Activated T-cell treated with anti-CD3 and anti-CD28 coated beads, Interleukin-2, amount 50 U/mL, for 1 hour (primary cell): Measurements from ENCODE around the gene MOK.
A peak's percentile ranks its signal among the peaks of the same experiment; 100 is the strongest.
"Not testable (repeated sequence)": the region's sequence is repeated elsewhere in the genome, so short reads cannot be mapped to it uniquely, and the experiment has no call there.

Experiments used
- DNase-seq: peaks from one replicate; pipeline ENCODE4 v3.0.0-alpha.2; 2020

The MOK gene

DNA sequence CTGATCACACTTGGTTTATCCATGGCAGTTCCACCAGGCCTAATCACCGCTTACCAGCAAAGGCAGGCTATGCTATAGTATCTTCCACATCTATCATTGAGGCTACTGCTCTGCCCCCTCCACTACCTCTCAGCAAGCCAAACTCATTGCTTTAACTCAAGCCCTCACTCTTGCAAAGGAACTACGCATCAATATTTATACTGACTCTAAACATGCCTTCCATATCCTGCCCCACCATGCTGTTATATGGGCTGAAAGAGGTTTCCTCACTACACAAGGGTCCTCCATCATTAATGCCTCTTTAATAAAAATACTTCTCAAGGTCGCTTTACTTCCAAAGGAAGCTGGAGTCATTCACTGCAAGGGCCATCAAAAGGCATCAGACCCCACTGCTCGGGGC is 61.2 kb downstream of the MOK start:
- not testable (repeated sequence) for DNase-seq

DNA sequence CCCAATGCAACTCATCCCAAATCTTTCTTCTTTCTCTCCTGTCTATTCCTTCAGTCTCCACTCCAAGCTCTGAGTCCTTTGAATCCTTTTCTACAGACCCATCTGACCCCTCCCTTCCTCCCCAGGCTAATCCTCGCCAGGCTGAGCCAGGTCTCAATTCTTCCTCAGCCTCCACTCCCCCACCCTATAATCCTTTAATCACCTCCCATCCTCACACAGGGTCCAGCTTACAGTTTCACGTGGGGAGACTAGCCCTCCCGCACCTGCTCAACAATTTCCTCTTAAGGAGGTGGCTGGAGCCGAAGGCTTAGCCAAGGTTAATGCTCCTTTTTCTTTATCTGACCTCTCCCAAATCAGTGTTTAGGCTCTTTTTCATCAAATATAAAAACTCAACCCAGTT is 63.8 kb downstream of the MOK start:
- DNase-seq = no peak

DNA sequence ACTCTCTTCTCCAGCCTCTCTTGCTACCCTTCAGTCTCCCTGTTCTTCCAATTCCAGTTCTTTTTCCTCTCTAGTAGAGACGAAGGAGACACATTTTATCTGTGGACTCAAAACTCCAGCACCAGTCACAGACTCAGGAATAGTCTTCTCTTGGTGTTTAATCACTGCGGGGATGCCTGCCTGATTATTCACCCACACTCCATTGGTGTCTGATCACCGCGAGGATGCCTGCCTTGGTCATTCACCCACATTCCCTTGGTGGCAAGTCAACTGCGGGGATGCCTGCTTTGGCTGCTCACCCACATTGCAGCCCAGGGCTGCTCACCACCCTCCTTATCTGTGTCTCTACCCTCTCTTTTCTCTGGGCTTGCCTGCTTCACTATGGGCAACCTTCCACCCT is 64.5 kb downstream of the MOK start:
- not testable (repeated sequence) for DNase-seq

DNA sequence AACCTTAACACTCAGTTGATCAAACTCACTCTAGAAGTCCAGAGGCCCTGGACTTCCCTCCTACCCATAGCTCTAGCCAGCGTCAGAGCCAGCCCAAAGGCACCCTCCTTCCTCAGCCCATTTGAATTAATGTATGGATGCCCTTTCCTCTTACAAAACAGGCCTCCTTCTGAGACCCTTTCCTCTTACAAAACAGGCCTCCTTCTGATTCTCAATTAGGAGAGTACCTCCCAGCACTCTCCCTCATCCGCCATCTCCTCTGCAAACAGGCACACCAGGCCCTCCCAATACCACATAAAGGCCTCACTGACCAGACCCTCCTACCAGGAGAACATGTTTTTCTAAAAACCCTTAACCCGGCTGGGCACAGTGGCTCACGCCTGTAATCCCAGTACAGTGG is 65.7 kb downstream of the MOK start:
- no peak for DNase-seq

DNA sequence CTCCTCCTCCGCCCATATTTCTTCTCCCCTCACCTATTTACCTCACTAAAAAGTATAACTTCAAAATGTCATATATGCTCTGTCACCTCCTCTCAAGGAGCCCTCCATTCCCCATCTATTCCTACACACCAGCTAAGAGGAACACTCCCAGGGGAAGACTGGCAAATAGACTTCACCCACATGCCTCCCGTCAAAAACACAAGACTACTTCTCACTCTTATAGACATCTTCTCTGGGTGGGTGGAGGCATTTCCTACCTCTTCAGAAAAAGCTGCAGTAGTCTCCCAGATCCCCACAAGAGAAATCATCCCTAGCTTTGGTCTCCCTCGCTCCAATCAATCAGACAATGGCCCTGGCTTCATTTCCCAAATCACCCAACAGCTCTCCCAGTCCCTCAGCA is 66.2 kb downstream of the MOK start:
- no peak for DNase-seq

DNA sequence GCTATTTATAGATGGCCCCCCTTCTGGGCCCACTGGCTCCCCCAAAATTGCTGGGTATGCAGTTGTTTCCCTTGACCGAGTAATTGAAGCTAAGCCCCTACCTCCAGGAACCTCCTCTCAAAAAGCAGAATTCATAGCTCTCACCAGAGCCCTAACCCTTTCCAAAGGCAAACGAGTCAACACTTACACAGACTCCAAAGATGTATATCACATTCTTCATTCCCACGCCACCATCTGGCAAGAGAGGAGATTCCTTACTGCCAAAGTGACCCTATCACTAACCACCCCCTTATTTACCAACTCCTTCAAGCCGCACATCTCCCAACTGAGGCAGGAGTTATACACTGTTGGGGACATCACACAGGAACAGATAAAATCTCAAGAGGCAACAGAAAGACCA is 66.8 kb downstream of the MOK start:
- no peak for DNase-seq

DNA sequence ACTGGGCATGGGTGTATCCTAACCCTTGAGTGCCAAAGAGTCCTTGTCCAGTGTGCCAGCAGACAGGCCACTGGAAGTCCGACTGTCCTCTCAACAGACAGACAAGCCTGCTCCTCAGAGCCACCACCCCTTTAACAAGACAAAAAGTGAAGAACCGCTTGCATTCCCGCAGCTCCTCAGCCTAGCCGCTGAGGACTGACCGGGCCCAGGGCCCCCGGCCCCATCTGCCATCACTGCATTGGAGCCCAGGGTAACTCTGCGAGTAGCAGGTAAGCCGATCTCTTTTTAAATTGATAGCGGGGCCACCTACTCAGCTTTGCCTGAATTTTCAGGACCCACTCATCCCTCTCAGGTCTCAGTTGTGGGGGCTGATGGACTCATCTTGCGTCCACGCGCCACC is 68.9 kb downstream of the MOK start:
- DNase-seq = no peak

DNA sequence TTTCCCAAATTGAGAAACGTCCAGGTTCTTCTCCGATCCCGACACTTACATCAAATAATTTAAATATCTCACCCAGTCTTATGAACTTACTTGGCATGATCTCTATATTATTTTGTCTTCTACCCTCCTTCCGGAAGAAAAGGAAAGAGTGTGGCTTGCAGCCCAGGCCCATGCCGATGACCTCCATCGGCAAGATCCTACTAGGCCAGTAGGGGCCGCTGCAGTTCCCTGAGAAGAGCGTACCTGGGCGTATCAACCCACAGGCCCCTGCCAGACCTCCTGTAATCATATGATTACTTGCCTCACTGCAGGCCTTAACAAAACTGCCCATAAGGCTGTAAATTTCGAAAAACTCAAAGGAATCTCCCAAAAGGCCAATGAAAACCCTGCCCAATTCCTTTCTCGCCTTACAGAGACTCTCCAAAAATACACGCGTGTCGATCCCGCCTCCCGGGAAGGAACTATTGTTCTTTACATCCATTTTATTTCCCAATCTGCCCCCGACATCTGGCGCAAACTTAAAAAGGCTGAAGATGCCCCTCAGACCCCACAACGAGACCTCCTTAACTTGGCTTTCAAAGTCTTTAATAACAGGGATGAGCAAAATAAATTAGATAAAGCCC is 69.6 kb downstream of the MOK start:
- DNase-seq = peak; percentile 73

DNA sequence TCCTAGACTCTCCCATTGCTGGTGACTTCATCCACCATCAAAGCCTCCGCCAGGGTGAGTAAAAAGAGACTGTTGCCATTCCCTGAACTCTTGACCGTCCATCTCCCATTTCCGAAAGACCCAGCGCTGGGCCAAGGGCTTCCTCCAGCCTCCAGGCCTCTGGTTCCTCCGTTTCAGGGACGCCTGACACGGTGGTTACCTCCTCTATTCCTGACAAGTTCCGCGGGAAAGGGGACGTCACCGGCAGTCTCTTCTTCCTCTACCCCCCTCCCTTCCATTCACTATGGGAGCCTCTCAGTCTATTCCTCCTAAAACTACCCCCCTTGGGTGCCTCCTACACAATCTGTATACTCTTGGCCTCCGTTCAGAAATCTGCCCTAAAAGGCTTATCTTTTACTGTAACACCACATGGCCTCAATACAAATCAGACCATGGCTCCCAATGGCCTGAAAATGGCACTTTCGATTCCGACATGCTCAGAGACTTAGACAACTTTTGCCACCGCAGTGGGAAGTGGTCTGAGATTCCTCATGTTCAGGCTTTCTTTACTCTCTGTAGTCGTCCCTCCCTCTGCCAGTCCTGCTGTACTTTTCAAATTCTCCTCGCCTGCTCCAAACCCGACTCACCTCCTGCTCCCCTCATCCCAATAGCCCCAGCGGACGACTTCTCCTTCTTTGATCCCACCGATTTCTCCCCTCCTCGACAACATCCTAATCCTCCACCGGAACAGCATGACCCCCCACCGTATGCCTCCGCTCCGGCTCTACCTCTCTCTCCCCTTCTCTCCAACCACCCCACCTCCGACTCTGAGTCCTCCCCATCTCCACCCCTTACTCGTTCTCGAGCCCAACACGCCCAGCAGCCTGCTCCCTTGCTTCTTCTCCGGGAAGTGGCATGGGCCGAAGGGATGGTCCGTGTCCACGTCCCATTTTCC is 70.4 kb downstream of the MOK start:
- no peak for DNase-seq

DNA sequence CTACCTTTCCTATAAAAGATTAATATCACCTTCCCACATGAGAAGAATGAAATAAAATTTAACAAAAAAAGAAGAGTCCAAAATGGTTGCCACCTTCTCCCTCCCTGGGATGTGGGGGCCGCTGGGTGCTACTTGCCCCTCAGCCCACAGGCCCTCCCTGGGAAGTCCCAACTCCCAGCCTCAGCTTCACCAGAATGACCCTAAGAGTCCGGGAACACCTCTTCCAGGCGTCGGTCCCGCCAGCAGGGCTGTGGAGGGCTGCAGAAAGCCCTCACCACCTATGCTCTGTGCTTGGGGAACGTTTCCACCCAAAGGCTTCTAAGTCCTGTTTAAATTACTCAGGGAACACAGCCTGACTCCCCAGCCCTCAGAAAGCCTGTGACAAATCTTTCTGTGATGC is 71.9 kb downstream of the MOK start:
- no peak for DNase-seq

DNA sequence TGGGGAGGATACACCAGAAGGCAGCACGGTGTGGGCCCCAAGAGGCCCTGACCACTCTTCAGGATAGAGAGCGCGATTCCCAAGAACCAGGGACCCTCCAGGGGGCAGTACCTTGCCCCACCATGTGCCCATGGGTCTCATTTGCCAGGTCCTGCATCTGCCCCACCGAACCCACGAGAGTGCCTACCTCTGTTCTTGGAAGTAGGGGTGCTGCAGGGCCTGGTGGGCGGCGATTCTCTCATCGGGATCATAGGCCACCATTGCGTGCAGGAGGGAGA is 72.7 kb downstream of the MOK start:
- no peak for DNase-seq

DNA sequence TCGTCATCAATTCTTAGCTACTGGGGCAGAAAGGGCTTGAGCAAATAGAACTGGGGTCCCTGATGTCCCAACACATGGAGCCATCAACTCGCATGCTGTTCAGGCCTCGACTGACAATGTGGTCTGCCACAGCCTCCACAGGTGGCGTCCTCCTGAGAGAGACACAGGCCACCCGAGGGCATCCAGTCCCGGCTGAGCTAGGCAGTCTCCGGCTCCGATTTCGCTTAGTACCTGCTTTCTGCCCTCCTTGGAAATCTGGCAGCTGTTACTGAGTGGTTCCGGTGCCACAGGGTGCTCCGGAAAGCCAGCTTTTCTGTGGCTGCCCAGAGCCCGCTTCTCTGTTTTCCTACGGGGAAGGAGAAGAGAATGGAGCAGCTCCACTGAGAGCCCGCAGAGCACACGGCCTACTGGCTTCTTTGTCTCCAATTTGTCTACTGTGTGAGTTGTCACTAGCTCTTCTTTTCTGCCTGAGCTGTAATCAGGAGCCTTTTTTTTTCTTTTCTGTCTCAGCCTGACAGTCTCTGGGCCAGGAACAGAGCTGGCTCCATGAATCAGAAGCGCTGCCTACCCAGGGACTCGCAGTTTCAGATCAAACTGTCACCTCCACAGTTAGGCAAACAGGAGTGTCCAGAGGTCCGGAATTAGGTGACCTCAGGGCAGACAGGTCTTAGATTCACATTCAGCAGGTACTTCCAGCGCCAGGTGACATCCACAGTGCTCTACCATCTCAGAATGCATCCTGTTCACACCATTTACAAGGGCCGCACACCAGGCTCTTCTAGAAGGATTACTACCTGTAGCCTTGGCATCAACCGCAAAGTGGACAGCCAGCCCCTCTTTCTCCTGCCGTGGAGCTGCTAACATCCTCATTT is 73.3 kb downstream of the MOK start:
- DNase-seq = no peak

DNA sequence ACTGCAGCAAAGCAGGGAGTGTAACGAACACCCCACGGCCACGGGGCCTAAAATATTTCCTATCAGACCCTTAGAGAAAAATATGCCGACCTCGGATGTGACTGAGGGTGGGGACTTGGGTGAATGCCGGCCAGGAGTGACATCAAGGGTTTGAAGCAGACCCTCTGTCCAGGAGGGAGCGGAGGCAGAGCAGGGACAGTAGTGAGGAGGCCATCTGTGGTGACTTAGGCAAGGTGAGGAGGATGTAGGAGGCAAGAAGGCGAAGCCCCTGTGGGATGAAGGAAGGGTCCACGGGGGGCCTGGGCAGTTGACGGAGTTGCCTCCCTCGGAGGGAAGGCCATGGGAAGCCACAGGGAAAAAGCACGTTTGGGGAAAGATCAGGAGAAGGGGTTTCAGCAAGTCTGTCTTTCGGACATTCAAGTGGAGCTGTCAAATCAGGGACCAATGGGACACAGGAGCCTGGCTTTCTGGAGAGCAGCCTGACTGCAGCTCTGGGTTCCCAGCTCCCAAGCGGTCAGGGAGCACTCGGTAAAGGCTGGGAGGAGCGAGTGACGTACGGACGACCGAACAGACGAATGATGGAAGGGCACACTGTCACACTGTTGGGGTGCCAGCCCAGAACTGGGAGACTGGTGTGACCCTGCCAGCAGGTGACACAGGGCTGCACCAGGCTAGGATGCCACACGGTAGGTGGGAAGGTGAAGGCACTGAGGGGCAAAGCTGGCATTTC is 74.3 kb downstream of the MOK start:
- no peak for DNase-seq

DNA sequence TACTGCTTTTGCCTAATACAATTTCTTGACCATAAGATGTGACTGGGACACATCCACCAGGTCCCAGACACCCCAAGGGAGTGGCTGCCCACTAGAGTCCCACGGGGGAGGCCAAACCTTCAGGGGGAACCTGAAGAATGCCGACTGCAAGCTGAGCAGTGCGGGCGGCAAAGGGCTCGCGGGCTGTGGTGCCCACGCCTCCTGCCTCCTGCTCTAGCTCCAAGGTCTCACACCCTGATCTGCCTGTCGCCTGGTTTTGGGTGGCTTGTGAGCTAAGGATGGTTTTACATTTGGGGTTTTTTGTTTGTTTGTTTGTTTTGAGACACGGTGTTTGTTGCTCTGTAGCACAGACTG is 75.2 kb downstream of the MOK start:
- no peak for DNase-seq

DNA sequence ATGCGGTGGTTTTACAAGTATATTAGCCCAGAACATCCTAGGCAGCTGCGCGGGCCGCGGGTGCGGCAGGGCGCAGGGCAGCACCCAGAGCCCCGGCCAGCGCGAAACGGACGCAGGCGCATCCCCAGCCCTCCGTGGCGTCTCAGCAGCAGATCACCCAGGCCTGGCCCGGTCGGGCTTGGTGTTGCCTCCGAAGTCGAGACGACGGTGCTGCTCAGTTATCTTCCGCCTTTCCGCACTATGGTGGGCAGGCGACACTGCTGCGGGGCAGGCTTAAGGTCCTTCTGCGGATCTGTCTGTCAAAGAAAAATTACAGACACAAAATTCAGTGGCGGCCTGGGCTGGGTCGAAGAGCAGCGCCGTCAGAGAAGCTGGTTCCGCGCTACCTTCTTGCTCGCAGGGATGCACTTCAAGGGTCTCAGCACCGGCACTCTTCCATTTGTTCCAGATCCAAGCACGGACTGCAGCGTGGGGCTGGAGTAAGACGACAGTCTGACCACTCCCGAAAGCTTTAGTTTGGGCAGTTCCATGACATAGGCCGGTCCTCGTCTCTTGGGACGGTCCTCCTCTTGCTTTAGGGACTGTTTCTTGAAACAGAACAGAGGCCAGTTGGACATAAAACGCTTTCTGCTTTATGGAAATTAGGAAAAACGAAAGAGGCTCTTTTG is 75.8 kb downstream of the MOK start:
- no peak for DNase-seq

DNA sequence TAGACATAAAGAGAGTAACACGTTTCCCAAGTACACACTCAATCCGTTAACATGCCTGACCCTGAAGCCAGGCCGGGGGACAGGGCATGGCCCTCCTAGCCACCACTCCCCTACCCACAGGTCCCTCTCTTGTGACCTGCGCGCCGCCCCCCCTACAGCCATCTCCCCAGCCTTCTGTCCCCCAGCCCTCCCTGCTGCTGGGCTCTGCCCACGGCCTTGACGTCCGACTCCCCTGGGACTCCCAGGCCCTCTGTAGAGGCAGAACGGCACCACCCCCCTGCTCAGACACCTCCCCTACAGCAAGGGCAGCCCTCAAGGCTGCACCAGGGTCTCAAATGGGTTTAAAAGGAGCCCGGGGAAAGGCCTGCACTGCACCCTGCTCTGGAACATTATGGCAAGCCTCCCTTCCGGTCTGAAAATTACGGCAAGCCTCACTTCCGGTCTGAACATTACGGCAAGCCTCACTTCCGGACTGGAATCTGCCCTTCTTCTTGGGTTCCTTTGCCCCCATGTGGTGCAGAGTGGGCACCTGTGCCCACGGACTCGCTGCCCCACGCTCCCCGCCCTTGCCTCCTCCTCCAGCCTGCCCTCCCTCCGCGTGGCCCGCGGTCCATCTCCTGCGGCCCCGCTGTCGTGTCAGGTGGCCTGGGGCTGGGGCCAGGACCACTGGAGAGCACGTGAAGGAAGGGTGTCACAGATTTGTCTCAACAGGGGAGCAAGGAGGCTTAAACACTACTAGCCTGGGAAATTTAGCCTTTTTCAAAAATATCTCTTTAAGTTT is 77.6 kb downstream of the MOK start:
- no peak for DNase-seq

DNA sequence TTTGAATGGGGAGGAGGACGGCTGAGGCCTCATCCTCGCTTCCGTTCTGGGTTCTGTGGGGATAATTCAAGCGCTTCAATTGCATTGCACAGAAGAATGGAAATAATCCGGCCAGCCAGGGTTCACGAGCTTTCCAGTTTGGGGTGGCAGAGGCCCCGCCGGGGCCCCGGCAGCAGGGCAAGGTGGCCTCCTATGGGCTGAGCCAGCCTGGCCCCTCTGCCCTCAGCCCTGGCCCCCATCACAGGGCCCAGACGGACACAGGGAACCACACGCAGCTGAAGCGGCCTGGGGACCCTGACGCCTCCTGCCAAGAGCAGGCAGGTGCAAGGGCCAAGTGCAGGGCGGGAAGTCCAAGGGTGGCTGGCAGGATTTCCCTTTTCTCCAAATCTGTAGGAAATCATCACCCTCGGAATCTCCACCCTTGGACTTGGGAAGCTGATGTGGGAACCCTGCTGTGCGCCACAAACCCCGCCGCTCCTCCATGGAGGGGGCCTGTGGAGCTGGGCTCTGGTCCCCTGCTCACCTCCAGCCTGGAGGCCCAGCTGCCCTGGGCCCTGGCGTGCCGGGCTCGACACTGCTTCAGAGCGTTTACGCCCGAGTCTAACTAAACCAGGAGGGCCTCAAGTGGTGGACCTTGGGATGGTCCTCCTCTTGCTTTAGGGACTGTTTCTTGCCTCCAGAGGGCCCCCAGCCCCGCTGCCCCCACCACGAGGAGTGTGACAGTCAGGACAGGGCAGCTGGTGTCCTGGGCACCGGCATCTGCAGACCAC is 78.4 kb downstream of the MOK start:
- DNase-seq = no peak

DNA sequence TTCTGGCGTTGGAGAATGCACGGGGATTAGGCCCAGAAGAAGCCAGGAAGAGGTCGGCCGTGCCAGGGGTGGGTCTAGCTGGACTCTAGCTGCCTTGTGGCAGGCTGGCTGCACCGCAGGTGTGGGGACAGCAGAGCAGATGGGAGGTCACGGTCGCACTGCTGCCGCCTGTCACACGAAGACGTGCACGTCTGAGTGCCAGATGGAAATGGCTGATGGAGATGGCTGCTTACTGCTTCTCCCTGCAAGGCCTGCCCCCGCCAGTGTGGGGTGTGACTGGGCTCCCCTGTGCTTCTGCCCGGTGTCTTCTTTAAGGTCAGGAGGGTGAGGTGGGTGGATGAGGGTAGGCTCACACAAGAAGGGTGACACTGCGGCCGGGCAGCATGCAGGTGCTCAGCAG is 79.0 kb downstream of the MOK start:
- no peak for DNase-seq

DNA sequence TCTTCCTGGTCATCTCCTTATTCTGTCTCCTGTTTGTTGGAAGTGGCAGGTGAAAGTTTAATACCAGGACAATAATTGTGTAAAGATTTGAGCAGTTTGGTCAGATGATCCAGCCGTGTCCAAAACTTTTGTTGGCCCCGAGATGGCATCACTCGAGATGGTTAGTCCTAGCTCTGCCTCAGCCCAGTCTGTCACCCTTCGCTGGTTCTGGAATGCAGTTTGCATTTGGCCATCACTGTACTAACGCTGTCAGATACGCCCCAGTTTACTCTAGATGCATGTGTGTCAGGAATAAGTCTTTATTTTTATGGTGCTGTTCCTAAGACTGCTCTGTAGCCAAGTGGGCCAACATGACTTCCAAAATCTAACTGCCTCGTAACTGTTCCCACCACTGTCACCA is 79.6 kb downstream of the MOK start:
- no peak for DNase-seq

DNA sequence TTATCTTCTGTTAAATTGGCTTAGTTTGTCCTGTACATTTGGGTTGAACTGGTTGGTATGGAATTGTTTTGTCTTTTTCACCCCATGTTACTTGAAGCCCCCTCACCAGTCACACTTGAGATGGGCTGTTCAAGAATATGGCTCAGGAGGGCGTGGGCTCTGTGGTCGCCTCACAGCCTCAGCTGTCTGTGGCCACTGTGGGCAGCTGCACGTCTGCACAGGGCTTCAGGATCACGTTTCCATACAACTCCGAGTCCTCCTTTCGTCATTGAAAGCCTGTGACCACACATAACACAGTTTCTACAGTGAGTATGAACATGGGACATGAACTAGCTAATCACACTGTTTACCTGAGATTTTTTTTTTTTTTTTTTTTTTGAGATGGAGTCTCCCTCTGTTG is 81.3 kb downstream of the MOK start:
- no peak for DNase-seq

DNA sequence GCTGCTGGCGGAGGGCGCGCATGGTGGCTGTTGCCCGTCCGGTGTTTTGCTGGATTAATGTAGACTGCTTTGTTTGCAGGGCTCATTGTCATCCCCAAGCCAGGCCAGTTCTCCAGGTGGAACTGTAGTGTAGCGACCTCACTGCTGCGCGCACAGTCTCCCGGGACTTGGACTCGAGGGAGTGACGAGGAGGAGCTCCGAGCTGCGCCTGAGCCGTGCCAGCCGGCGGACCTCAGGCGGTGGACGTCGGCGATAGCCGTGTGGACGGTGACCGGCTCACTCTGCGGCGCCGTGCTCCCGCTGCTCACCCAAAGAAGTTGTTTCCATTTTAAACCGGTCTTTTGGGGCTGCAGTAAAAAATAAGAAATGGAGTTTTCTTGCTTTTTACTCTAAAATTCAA is 82.2 kb downstream of the MOK start:
- no peak for DNase-seq
